NK-92 (cell line): ENCODE data around the gene RAB4B.
"Not testable (repeated sequence)": the region's sequence is repeated elsewhere in the genome, so short reads cannot be mapped to it uniquely, and the experiment has no call there.

Experiments used
- DNase-seq: peaks from one replicate; lab custom pipeline; 2025; ENCODE audit not compliant: unreplicated experiment; lab: John Stamatoyannopoulos, UW

Gene RAB4B

DNA sequence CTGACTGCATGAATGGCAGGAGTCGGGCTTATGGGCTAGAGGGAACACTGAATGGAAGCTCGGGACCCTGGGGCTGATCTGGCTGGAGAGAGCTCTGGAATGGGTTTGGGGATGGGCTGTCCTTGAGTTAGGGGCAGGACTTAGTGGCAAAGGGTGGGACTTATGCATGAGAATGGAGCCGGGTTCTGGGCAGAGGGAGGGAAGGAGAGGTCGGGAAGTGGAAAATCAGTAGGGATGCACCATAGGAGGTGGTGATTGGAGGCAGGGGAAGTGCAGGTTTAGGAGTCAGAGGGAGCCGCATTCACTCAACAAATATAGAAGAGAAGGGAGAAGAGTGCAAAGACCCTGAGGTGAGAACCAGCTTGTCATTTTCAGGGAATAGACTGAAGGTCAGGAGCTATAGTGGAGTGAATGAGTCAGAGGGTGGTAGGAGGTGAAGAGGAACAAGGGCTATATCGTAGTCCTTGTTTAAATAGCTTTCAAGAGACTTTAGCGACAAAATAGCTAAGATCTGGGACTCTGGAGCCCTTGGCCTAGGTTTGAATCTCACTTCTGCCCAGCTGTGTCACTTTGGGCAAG, 748 bp downstream of the RAB4B start:
- no peak for DNase-seq

DNA sequence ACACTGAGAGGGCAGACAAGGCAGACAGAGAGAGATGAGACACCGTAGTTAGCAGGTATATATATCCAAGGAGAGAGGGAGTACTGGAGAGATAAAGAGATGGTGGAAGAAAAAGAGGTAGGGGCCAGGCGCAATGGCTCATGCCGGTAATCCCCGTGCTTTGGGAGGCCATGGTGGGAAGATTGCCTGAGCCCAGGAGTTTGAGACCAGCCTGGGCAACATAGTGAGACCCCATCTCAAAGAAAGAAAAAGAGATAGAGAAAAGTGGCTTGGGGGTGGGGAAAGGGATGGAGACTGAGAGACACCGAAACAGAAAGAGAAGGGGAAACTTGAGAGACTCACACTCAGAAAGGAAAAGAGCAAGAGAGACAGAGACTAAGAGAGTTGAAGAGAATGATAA, 2.5 kb downstream of the RAB4B start:
- DNase-seq: no peak

DNA sequence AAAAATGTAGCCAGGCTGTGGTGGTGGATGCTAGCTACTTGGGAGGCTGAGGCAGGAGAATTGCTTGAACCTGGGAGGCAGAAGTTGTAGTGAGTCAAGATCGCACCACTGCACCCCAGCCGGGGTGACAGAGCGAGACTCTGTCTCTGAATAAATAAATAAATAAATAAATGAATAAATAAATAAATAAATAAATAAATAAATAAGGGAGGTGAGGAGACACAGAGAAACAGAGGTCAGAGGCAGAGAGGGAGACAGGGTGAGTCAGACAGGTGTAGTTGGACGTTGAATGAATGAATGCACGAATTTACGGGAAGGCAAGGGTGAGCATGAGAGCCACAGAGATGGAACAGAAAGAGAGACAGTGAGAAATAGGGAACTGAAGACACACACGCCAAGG, 3.1 kb downstream of the RAB4B start:
- no peak for DNase-seq

DNA sequence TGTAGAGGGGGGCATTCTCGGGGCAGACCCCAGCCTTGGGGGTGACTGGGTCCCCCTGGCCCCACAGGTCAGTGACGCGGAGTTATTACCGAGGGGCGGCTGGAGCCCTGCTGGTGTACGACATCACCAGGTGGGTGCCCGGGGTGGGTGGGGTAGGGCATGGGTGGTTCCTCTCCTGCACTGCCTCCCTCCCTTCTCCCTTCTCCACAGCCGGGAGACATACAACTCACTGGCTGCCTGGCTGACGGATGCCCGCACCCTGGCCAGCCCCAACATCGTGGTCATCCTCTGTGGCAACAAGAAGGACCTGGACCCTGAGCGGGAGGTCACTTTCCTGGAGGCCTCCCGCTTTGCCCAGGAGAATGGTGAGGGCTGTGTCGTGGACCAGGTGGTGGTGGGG, 5.7 kb downstream of the RAB4B start:
- DNase-seq: no peak

GRCh38 chr19:40784146-40784545, 6.1 kb downstream of the RAB4B start:
- DNase-seq: not testable (repeated sequence)

DNA sequence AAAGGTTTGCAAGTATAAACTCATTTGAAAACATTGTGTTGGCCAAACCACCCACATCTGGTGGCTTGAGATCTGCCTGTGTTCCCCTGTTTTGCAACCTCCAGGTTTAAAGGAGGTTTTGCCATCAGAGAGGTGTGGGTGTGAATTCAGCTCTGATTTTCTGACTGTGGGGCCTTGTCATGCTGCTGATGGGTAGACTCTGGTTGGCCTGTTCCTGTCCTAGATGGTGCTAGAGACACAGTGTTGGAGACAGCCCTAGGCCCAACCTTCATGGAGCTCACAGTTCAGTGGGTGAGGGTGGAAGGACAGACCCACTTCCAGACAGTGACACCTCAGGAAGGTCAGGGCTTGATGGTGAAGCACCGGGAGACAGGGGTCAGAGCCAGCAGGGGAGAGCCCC, 7.5 kb downstream of the RAB4B start:
- DNase-seq: no peak

GRCh38 chr19:40786060-40787037, 8.3 kb downstream of the RAB4B start:
- DNase-seq: no peak

- DNase-seq: no peak
Observed at GRCh38 chr19:40791349-40791748, 13.3 kb downstream of the RAB4B start.

DNA sequence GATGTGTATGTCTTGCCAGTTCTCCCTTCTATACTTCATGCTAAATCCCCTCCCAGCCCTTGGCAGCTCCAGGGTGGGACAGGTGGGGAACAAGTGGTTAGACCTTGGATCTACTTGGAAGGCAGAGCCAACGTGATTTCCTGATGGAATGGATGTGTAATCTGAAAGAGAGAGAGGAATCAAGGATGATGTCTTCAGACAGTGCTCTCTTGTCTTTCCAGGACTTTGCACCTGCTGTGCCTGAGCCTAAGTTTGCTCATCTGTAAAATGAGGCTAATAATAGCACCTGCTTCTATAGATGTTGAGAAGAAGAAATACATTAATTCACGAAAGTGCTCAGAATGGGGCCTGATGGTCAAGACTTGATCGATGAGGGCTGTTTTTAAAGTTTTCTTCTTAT, 13.9 kb downstream of the RAB4B start:
- DNase-seq: no peak

DNA sequence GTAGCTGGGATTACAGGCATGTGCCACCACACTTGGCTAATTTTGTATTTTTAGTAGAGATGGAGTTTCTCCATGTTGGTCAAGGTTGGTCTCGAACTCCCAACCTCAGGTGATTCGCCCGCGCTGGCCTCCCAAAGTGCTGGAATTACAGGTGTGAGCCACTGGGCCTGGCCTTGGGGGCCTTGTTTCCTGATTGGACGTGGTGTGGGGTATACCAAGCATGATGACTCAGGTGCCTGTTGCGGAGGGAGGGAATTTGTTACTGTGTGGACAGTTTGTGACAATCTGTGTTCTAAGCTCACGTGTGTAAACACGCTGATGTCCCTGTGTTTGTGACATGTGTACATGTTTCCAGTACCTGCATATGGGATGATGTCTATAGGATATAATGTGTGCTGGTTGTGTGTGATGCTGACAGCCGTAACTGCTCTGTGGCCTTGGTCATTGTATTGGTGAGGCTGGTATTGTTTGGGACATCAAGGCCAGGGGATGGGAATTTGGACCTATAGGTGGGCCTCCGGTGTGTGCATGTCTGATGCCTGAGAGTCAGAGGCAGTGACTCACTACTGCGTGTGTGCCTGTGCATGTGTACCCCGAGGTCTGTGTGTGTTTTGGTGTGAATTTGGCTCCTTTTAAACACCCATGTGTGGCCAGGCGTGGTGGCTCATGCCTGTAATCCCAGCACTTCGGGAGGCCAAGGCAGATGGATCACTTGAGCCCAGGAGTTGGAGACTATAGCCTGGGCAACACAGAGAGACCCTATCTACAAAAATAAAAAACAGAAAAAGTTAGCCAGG, 19.3 kb downstream of the RAB4B start:
- DNase-seq: no peak

- no peak for DNase-seq
Observed at GRCh38 chr19:40797963-40798682, 20.1 kb downstream of the RAB4B start.

DNA sequence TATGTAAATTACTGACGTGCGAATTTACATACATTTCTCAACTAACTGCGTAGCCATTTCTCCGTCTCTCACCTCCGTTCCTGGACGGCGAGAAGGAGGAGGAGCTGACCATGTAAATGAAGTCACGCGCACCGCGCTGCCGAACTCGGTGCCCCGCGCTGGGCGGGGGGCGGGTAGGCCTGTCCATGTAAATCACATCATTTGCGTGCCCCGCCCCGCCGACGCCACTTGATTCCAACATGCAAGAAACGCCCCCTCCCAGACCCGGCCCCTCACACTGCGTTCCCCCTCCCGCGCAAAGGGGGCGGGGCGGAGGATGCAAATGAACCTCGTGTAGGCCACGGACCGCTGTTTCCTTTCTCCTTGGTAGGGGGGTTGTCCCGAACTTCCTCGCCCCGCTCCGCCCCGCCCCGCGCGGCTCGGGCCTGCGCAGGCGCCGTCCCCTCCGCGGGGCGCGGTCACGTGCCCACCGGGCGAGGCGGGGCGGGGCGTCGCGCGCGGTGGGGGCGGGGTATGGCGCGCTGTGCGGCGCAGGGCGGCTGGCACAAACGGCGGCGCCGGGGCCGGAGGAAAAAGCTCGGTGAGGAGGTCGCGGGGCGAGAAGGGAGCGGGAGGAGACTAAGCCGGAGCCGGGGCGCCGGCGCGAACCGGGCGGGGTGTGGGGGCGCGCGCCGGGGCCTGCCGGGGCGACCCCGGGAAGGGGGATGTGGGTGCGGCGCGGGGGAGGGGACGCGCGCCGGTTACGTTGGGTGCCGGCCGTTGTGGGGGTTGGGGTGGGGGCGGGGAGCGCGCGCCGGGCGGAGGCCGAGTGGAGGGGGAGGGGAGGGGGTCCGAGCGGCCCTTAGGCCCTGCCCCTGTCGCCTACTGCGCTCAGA, 20.9 kb downstream of the RAB4B start, which contains the start of gene EGLN2:
Gene EGLN2 (plus strand): TSS at position 509 of the 875 bp plus-strand sequence. CDS start 1,382 bp downstream, outside the sequence.
- peak; percentile 99 for DNase-seq

DNA sequence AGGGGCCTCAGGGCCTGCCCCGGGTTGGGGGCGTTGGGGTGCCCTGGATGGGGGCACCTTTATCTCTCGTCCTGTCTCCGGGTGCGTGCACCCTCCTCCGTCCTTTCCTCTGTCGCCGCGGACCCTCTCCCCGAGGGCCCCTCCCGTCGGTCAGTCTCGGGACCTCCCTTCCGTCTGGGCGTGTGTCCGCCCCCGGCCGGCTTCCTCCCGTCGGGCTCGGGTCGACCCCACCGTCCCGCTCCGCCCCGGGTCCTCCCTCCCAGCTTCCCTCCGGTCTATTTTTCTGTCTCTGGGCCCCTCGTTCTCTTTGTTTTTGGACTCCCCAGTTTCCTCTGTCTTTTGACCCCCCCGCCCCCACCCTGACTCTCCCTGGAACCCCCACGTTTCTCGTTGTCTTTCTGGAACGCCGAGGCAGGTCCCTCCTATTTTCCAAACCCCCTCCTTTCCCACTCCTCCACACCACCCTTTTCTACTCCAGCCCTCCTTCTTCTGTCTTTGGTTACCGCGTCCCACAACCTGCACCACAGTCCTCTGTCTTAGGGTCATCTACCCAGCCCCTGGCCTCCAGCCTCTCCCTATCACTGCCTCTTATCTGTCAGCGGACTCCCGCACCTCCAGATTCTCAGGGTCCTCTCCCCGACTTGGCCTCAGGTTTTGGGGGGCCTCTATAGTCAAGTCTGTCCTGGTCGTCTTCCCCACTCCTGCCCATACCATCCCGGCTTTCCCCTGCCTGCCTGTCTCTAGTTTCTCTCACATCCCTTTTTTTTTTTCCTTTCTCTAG, 21.7 kb downstream of the RAB4B start:
- DNase-seq: no peak

- DNase-seq: no peak
Observed at GRCh38 chr19:40800339-40800996, 22.4 kb downstream of the RAB4B start.

- no peak for DNase-seq
Observed at GRCh38 chr19:40800997-40801377, 22.9 kb downstream of the RAB4B start.

- no peak for DNase-seq
Observed at GRCh38 chr19:40801426-40802299, 23.6 kb downstream of the RAB4B start.

GRCh38 chr19:40802300-40803169, 24.5 kb downstream of the RAB4B start:
- DNase-seq: no peak
